Kidney (tissue), 14 donors: ENCODE measurements around the gene AGPAT3. TPM values are rescaled to one million over a fixed set of nuclear protein-coding genes. Genes with fewer than 3 reads are reported as not detected.
A peak's percentile ranks its signal among the peaks of the same experiment; 100 is the strongest.

Experiments
- DNase-seq, 5 donors: peaks; one replicate each; pipeline ENCODE4 v3.0.0-alpha.2; 2013 to 2020
- FAIRE-seq: peaks from 2 replicates; lab custom pipeline; 2012; peaks lifted over from hg19 to GRCh38; lab: Jason Lieb, UNC
- H3K27ac ChIP-seq, 2 donors: one replicate each; pipeline ENCODE4 v1.7.0; 2013; ENCODE audit warnings: low read depth in 2 of 2, low read length in 2 of 2, inconsistent platforms in 1 of 2
- H3K27me3 ChIP-seq: one replicate; pipeline ENCODE4 v1.7.1; 2013; ENCODE audit warnings: low read length, inconsistent platforms; ENCODE audit not compliant: control insufficient read depth, insufficient read depth
- H3K36me3 ChIP-seq, 3 donors: one replicate each; pipeline versions ENCODE4 v1.7.0 to v1.7.1; 2013; ENCODE audit warnings: low read length in 3 of 3, control low read depth in 1 of 3, inconsistent platforms in 1 of 3; ENCODE audit not compliant: insufficient read depth in 3 of 3, control insufficient read depth in 2 of 3
- H3K4me1 ChIP-seq, 3 donors: one replicate each; pipeline versions ENCODE4 v1.7.0 to v1.7.1; 2013; ENCODE audit warnings: low read length in 3 of 3, inconsistent platforms in 1 of 3, low read depth in 1 of 3; ENCODE audit not compliant: control insufficient read depth in 2 of 3, insufficient read depth in 2 of 3
- H3K4me3 ChIP-seq, 3 donors: one replicate each; pipeline versions ENCODE4 v1.7.0 to v1.8.1; 2013; ENCODE audit warnings: low read length in 3 of 3, control low read depth in 1 of 3, inconsistent platforms in 1 of 3
- H3K9ac ChIP-seq, 3 donors: one replicate each; pipeline versions ENCODE4 v1.7.0 to v1.7.1; 2013; ENCODE audit warnings: low read length in 3 of 3, control low read depth in 1 of 3, inconsistent platforms in 1 of 3
- H3K9me3 ChIP-seq, 3 donors: one replicate each; pipeline versions ENCODE4 v1.7.0 to v1.7.1; 2013; ENCODE audit warnings: low read length in 3 of 3, control low read depth in 1 of 3, inconsistent platforms in 1 of 3; ENCODE audit not compliant: control insufficient read depth in 2 of 3, insufficient read depth in 1 of 3
- intact Hi-C: fragments of 100-400 bp; cut with DNase I; formaldehyde crosslinking; loops from one replicate; pipeline ENCODE4 v1.11.1; 2022
- polyA plus RNA-seq: library from polyadenylated mRNA; stranded (reverse); fragments of 350-450 nt; fragmentation: Illumina TruSeq; extraction: RNeasy Lipid Tissue Mini Kit (QIAGEN cat#74804); gene quantifications from one replicate; pipeline ENCODE4 v1.2.3, GENCODE V29; 2014; ENCODE audit warnings: low read depth, low replicate concordance; ENCODE audit not compliant: insufficient read depth
- total RNA-seq: library from RNA; stranded (reverse); fragmentation: NEBNext Ultra II Directional; extraction: Animal tissue kit (Norgen Biotek cat#: 25700); gene quantifications from one replicate; pipeline ENCODE4 v1.2.1, GENCODE V29; 2021
- TF ChIP-seq, protein P1 (sequence below): IDR thresholded peaks from 3 replicates; pipeline ENCODE4 v1.5.1; 2012; ENCODE audit warnings: mild to moderate bottlenecking, moderate library complexity, borderline replicate concordance; ENCODE audit not compliant: insufficient read depth; ENCODE audit errors: extremely low read depth
- donor health status: control.
- donor health status: control.
- donor health status: control.
- donor health status: control.
- donor health status: control.
- donor health status: DM: yes; HTN: yes; CAD: no.
- donor health status: Normal renal cell carcinoma (clear cell type).

The AGPAT3 gene
- total and polyA plus RNA-seq, 2 donors from 2014 or later, result 40.3 to 86.2 TPM

DNA sequence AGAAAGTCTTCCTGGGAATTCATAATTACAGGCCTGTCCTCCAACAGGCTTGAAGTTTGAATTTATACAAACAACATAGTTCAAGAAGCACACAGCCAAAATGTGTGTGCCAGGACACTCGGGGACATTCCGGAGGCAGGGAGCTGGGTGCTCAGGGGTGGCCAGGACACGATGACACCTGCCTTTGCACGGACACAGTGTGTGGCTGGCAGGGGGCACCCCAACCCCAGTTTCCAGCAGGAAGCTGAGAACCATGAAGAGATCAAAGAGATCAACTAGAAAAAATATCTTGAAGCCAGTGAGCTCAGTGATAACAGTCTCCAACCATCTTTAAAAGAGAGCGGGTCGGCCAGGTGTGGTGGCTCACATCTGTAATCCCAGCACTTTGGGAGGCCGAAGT, 114.6 kb downstream of the AGPAT3 start:
- DNase-seq (peak in 1 of 5 donors; percentile 60), FAIRE-seq (no peak)
- Histone ChIP-seq H3K36me3 (peaks cover 2 to 26% (median 11%) of the 10 kb centered on the region in 3 donors), H3K9me3 (peaks cover 0 to 2% (median 0%) of the 10 kb centered on the region in 3 donors), H3K4me1 (peaks cover 0 to 7% (median 0%) of the 10 kb centered on the region in 3 donors), H3K4me3 (no peak overlapping the region), H3K27ac (no peak overlapping the region), H3K9ac (no peak overlapping the region), H3K27me3 (no peaks in the 10 kb centered on the region)
- intact Hi-C loops, result no loop called here
- TF ChIP-seq, protein P1, sequence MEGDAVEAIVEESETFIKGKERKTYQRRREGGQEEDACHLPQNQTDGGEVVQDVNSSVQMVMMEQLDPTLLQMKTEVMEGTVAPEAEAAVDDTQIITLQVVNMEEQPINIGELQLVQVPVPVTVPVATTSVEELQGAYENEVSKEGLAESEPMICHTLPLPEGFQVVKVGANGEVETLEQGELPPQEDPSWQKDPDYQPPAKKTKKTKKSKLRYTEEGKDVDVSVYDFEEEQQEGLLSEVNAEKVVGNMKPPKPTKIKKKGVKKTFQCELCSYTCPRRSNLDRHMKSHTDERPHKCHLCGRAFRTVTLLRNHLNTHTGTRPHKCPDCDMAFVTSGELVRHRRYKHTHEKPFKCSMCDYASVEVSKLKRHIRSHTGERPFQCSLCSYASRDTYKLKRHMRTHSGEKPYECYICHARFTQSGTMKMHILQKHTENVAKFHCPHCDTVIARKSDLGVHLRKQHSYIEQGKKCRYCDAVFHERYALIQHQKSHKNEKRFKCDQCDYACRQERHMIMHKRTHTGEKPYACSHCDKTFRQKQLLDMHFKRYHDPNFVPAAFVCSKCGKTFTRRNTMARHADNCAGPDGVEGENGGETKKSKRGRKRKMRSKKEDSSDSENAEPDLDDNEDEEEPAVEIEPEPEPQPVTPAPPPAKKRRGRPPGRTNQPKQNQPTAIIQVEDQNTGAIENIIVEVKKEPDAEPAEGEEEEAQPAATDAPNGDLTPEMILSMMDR, result no peak

DNA sequence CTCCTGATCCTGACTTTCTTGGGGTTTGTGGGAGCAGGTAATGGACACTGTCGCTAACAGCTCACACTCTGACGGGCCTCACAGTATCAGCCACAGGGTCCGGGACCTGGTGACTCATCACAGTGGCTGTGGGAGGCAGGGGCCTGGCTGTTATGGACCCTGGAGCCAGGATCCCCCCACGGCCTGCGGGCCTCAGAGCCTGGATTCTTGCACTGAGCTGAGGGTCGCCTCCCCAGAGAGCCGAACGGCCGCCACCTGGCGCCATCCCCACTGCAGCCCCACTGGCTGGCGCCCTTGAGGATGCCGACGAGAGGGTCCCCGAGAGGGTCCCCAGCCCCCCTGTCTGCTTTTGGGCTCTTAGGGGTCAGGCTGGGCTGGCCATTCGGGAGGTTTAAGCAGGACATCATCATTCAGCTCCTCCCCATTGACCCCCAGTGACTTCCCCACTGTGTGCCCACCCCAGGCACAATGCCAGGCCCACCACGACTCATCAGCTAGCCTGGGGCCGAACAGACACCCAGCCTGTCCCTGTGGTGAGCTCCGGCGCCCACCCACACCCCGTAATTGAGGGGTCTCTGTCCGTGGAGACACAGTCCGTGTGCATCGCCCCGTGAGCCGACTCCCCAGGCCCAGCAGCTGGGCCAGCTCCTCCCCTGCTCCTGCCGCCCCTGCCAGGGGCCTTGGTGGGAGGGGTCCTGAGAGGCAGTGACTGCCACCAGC, 116.3 kb downstream of the AGPAT3 start:
- Histone ChIP-seq H3K9ac (no peak overlapping the region), H3K4me3 (no peak overlapping the region), H3K27me3 (no peaks in the 10 kb centered on the region), H3K27ac (no peak overlapping the region), H3K9me3 (no peaks in the 10 kb centered on the region), H3K4me1 (no peaks in the 10 kb centered on the region), H3K36me3 (peaks cover 0 to 26% (median 11%) of the 10 kb centered on the region in 3 donors)
- FAIRE-seq (no peak), DNase-seq (no peak)
- intact Hi-C loops, result no loop called here
- TF ChIP-seq, protein P1, result no peak

DNA sequence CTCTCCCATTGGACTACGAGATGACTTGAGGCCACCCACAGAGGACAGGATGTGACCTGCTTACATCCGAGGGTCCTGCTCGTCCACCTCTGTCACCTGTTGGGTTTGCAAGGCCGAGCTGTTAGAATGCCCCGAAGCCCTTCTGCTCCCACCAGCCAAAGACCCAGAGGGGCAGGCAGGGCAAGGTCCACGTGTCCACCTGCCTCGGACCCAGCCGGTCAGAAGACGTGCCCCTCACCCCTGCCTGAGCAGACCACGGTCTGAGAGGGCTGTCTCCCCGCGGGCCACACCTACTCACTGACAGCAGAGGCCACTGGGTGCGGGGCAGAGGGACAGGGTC, 116.8 kb downstream of the AGPAT3 start:
- TF ChIP-seq, protein P1, result no peak
- no peaks in the 10 kb centered on the region for H3K27me3 ChIP-seq
- FAIRE-seq (no peak), DNase-seq (no peak)
- no peaks in the 10 kb centered on the region for H3K4me1 ChIP-seq
- intact Hi-C loops, result no loop called here
- no peak overlapping the region for H3K27ac ChIP-seq
- peaks cover 0 to 26% (median 11%) of the 10 kb centered on the region in 3 donors for H3K36me3 ChIP-seq
- H3K9ac ChIP-seq, result no peak overlapping the region
- H3K9me3 ChIP-seq, result no peaks in the 10 kb centered on the region
- no peak overlapping the region for H3K4me3 ChIP-seq
